HepG2 (cell line): ENCODE measurements around the gene ASCC2. TPM values are rescaled to one million over a fixed set of nuclear protein-coding genes. Genes with fewer than 3 reads are reported as not detected.

Source experiments
- ATAC-seq: fragments of 200-7000 bp; cut with Tn5 transposase; 3 replicates; pipeline ENCODE4 v1.9.1; 2020; ENCODE audit warnings: mild to moderate bottlenecking, moderate library complexity
- BruUV-seq: library from RNA; stranded (reverse); fragments of 400-500 nt; replicated peaks from 2 replicates; lab custom pipeline; 2021; lab: Mats Ljungman, UMichigan
- CTCF ChIA-PET: fragments of 300-600 bp; formaldehyde crosslinking; extraction: SDS; loops from one replicate; lab custom pipeline; 2021; ENCODE audit warnings: low total read pairs, inconsistent platforms, low intra/inter-chr PET ratio; lab: Yijun Ruan, JAX
- POLR2A ChIA-PET: fragments of 350-600 bp; sonication (Branson Sonifier 250); formaldehyde crosslinking; loops from one replicate; lab custom pipeline; 2020; ENCODE audit warnings: antibody characterized with exemption, inconsistent platforms; lab: Yijun Ruan, JAX
- DNase-seq: peaks from one replicate; pipeline ENCODE4 v3.0.0-alpha.2; 2015; ENCODE audit warnings: low spot score
- FAIRE-seq: peaks from 3 replicates; lab custom pipeline; 2011; peaks lifted over from hg19 to GRCh38; lab: Jason Lieb, UNC
- H2AFZ ChIP-seq: one replicate; pipeline ENCODE4 v1.6.1; 2011; ENCODE audit warnings: low read length, inconsistent platforms
- H3K27ac ChIP-seq: fragments of 300-600 bp; 3 replicates; pipeline ENCODE4 v1.8.0; 2011; ENCODE audit warnings: mixed run types, mild to moderate bottlenecking, mixed read lengths, low read length, inconsistent platforms; ENCODE audit not compliant: insufficient read depth; ENCODE audit errors: extremely low read length
- H3K27me3 ChIP-seq, 2 experiments: fragments of 200-600 bp in 1 of 2; 2 replicates in 1 of 2; 3 replicates in 1 of 2; pipeline versions ENCODE4 v1.6.0 to v1.8.0; 2011; ENCODE audit warnings: low read length in 2 of 2, mild to moderate bottlenecking in 2 of 2, moderate library complexity in 2 of 2, inconsistent platforms in 1 of 2; ENCODE audit not compliant: insufficient read depth in 2 of 2, control insufficient read depth in 1 of 2
- H3K36me3 ChIP-seq, 2 experiments: fragments of 200-600 bp in 1 of 2; replicated peaks in 1 of 2; 2 replicates in 1 of 2; 3 replicates in 1 of 2; pipeline versions ENCODE4 v1.5.1 to v1.8.0; 2011; ENCODE audit warnings: low read length in 2 of 2, inconsistent platforms in 1 of 2; ENCODE audit not compliant: insufficient read depth in 2 of 2, control insufficient read depth in 1 of 2
- H3K4me1 ChIP-seq: 2 replicates; pipeline ENCODE4 v1.5.1; 2012; ENCODE audit warnings: low read length, inconsistent platforms; ENCODE audit not compliant: insufficient read depth
- H3K4me2 ChIP-seq: 2 replicates; pipeline ENCODE4 v1.6.0; 2011; ENCODE audit warnings: low read depth, low read length, inconsistent platforms
- H3K4me3 ChIP-seq, 3 experiments: fragments of 200-600 bp in 1 of 3; sonication (generic), shearing (Covaris generic) in 1 of 3; replicated peaks in 1 of 3; 2 replicates each; pipeline ENCODE4 v1.5.1; 2011 to 2016; ENCODE audit warnings: low read length in 3 of 3, inconsistent platforms in 2 of 3, low read depth in 2 of 3, mild to moderate bottlenecking in 2 of 3, control low read depth in 1 of 3, mixed read lengths in 1 of 3; ENCODE audit not compliant: insufficient read depth in 1 of 3
- H3K79me2 ChIP-seq: one replicate; pipeline ENCODE4 v1.6.1; 2011; ENCODE audit warnings: low read length, inconsistent platforms; ENCODE audit not compliant: insufficient read depth
- H3K9ac ChIP-seq: 2 replicates; pipeline ENCODE4 v1.6.0; 2011; ENCODE audit warnings: mild to moderate bottlenecking, low read depth, low read length, inconsistent platforms; ENCODE audit not compliant: insufficient read depth
- H3K9me3 ChIP-seq: 2 replicates; pipeline ENCODE4 v1.5.1; 2012; ENCODE audit warnings: mild to moderate bottlenecking, low read length
- H4K20me1 ChIP-seq: 2 replicates; pipeline ENCODE4 v1.6.0; 2011; ENCODE audit warnings: inconsistent platforms, mild to moderate bottlenecking, low read length, moderate library complexity; ENCODE audit not compliant: insufficient read depth
- FOXA1 ChIP-seq, 2 experiments: fragments of 450-650 bp in 1 of 2; sonication (generic) in 1 of 2; formaldehyde crosslinking in 1 of 2; IDR thresholded peaks; 2 replicates each; pipeline versions ENCODE4 v1.4.0 to v1.6.1; 2016 to 2020; ENCODE audit warnings: missing genetic modification reagents in 1 of 2
- SNAPC2 ChIP-seq: sonication (generic); formaldehyde crosslinking; IDR thresholded peaks from 2 replicates; pipeline ENCODE4 v1.8.1; 2022; ENCODE audit warnings: mild to moderate bottlenecking, missing genetic modification reagents
- WGBS: methylation state at CpG from one replicate; pipeline ENCODE4 v1.1.6; 2017; ENCODE audit warnings: low lambda C conversion rate; 5-methylcytosine and 5-hydroxymethylcytosine counted together
- in situ Hi-C: cut with HindIII; loops from 2 replicates; pipeline ENCODE4 v1.10.0; 2017; ENCODE audit warnings: low pct_unique_long_range_greater_than_20kb; ENCODE audit not compliant: extremely low pct_ligation_motif_present
- intact Hi-C: fragments of 100-400 bp; cut with micrococcal nuclease; formaldehyde crosslinking; loops from one replicate; pipeline ENCODE4 v1.10.0; 2022; ENCODE audit not compliant: unreplicated experiment
- polyA plus RNA-seq, 8 experiments: library from polyadenylated mRNA; depleted of rRNA in 3 of 8; stranded (reverse) in 7 of 8; unstranded in 1 of 8; fragments of >200 nt; fragmentation: Illumina TruSeq in 4 of 8; extraction: Trizol in 4 of 8; gene quantifications; 2 replicates each; pipeline versions ENCODE4 v1.2.1 to v1.2.3, GENCODE V29; 2011 to 2016; ENCODE audit warnings: low read depth in 4 of 8, missing spikeins in 1 of 8, mixed read lengths in 1 of 8; ENCODE audit not compliant: insufficient read depth in 1 of 8
- total RNA-seq, 5 experiments: library from RNA; depleted of rRNA; stranded (reverse); fragments of >200 nt; fragmentation: Illumina TruSeq; extraction: Trizol; gene quantifications; 2 replicates each; pipeline ENCODE4 v1.2.3, GENCODE V29; 2016; ENCODE audit warnings: low read depth in 1 of 5
- TF ChIP-seq, protein P1 (sequence below): sonication (generic); formaldehyde crosslinking; IDR thresholded peaks from 2 replicates; pipeline ENCODE4 v1.5.1; 2020; ENCODE audit warnings: mild to moderate bottlenecking, missing genetic modification reagents, moderate library complexity
- TF ChIP-seq, protein P2 (sequence below): sonication (generic); formaldehyde crosslinking; IDR thresholded peaks from 2 replicates; pipeline ENCODE4 v1.4.0; 2020; ENCODE audit warnings: missing genetic modification reagents
- TF ChIP-seq, protein P3 (sequence below): sonication (generic); formaldehyde crosslinking; IDR thresholded peaks from 2 replicates; pipeline ENCODE4 v1.9.0; 2022; ENCODE audit warnings: missing genetic modification reagents, mild to moderate bottlenecking, borderline replicate concordance
- TF ChIP-seq, protein P4 (sequence below): sonication (generic); formaldehyde crosslinking; IDR thresholded peaks from 2 replicates; pipeline ENCODE4 v1.4.0; 2020; ENCODE audit warnings: mild to moderate bottlenecking, low read depth, missing genetic modification reagents

The ASCC2 gene
- total and polyA plus RNA-seq, 2 of the 13 experiments (the other 11 are each of a cell fraction or from before 2014, with no cell fraction given), result 26.2 to 26.3 TPM

DNA sequence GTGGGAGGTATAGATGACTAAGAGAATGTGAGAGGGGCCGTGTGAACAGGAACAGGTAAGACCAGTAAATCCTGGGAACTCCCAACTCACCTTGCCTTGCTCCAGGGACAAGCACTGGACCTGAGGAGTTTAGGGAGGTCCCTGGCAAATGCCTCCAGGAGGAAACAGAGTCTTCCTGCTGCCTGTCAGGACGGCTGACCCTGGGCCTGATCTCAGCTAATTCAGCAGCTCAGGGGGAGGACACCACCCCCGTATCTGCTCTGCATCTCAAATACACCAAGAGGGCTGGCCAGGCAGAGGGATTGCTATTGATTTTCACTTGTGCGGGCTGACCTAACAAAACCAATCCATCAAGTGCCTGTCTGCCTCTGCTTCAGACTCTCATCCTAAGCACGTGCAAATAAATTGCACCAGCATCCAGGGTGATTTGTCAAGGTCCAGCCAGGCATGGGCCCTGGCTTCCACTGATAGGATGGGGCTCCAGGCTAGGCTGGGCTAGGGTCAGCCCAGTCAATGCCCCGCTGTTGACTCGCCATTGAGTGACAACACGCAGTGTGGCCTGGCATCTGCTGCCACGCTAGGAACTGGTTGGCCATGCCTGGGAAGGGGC is 50.6 kb downstream of the ASCC2 start (continued):
- TF ChIP-seq, protein P1, sequence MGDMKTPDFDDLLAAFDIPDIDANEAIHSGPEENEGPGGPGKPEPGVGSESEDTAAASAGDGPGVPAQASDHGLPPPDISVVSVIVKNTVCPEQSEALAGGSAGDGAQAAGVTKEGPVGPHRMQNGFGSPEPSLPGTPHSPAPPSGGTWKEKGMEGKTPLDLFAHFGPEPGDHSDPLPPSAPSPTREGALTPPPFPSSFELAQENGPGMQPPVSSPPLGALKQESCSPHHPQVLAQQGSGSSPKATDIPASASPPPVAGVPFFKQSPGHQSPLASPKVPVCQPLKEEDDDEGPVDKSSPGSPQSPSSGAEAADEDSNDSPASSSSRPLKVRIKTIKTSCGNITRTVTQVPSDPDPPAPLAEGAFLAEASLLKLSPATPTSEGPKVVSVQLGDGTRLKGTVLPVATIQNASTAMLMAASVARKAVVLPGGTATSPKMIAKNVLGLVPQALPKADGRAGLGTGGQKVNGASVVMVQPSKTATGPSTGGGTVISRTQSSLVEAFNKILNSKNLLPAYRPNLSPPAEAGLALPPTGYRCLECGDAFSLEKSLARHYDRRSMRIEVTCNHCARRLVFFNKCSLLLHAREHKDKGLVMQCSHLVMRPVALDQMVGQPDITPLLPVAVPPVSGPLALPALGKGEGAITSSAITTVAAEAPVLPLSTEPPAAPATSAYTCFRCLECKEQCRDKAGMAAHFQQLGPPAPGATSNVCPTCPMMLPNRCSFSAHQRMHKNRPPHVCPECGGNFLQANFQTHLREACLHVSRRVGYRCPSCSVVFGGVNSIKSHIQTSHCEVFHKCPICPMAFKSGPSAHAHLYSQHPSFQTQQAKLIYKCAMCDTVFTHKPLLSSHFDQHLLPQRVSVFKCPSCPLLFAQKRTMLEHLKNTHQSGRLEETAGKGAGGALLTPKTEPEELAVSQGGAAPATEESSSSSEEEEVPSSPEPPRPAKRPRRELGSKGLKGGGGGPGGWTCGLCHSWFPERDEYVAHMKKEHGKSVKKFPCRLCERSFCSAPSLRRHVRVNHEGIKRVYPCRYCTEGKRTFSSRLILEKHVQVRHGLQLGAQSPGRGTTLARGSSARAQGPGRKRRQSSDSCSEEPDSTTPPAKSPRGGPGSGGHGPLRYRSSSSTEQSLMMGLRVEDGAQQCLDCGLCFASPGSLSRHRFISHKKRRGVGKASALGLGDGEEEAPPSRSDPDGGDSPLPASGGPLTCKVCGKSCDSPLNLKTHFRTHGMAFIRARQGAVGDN, result peak; percentile 46
- TF ChIP-seq SNAPC2 (CRISPR knock-in tag), result no peak

GRCh38 chr22:29786031-29786430 is 52.0 kb downstream of the ASCC2 start:
- H3K79me2 ChIP-seq, result no peaks in the 10 kb centered on the region
- ChIA-PET POLR2A (interaction anchor here (0.7 to 1.1 kb wide), 3 partner anchors 9 to 20 kb away, joined by 3 to 4 read pairs (median 4); partner anchors contain the start of gene ZMAT5), CTCF (no interaction called here)
- no peak for DNase-seq
- no peaks in the 10 kb centered on the region for H3K27me3 ChIP-seq
- H3K4me2 ChIP-seq, result no peak overlapping the region
- no peaks in the 10 kb centered on the region for H4K20me1 ChIP-seq
- H3K36me3 ChIP-seq, result peaks cover 18 to 32% of the 10 kb centered on the region in 2 experiments
- BruUV-seq, result no TSS peak
- H3K4me3 ChIP-seq, result no peak overlapping the region
- intact Hi-C loops (no loop called here), in situ Hi-C loops (no loop called here)
- no peak overlapping the region for H3K9ac ChIP-seq
- H2AFZ ChIP-seq, result no peak overlapping the region
- peaks cover 69% of the 10 kb centered on the region for H3K4me1 ChIP-seq
- H3K27ac ChIP-seq, result no peak overlapping the region
- WGBS, result 23% methylated on average over 5 of the region's 5 CpGs
- no peak for FAIRE-seq
- ATAC-seq, result no peak
- no peaks in the 10 kb centered on the region for H3K9me3 ChIP-seq
- TF ChIP-seq, protein P2, sequence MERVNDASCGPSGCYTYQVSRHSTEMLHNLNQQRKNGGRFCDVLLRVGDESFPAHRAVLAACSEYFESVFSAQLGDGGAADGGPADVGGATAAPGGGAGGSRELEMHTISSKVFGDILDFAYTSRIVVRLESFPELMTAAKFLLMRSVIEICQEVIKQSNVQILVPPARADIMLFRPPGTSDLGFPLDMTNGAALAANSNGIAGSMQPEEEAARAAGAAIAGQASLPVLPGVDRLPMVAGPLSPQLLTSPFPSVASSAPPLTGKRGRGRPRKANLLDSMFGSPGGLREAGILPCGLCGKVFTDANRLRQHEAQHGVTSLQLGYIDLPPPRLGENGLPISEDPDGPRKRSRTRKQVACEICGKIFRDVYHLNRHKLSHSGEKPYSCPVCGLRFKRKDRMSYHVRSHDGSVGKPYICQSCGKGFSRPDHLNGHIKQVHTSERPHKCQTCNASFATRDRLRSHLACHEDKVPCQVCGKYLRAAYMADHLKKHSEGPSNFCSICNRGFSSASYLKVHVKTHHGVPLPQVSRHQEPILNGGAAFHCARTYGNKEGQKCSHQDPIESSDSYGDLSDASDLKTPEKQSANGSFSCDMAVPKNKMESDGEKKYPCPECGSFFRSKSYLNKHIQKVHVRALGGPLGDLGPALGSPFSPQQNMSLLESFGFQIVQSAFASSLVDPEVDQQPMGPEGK (CRISPR knock-in tag), result peak; percentile 69; the same call in 1 of the 2 replicates
- TF ChIP-seq, protein P3, sequence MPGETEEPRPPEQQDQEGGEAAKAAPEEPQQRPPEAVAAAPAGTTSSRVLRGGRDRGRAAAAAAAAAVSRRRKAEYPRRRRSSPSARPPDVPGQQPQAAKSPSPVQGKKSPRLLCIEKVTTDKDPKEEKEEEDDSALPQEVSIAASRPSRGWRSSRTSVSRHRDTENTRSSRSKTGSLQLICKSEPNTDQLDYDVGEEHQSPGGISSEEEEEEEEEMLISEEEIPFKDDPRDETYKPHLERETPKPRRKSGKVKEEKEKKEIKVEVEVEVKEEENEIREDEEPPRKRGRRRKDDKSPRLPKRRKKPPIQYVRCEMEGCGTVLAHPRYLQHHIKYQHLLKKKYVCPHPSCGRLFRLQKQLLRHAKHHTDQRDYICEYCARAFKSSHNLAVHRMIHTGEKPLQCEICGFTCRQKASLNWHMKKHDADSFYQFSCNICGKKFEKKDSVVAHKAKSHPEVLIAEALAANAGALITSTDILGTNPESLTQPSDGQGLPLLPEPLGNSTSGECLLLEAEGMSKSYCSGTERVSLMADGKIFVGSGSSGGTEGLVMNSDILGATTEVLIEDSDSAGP (CRISPR knock-in tag), result peak; percentile 79
- TF ChIP-seq, protein P4, sequence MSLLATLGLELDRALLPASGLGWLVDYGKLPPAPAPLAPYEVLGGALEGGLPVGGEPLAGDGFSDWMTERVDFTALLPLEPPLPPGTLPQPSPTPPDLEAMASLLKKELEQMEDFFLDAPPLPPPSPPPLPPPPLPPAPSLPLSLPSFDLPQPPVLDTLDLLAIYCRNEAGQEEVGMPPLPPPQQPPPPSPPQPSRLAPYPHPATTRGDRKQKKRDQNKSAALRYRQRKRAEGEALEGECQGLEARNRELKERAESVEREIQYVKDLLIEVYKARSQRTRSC (CRISPR knock-in tag), result no peak
- no peak for TF ChIP-seq FOXA1 (IDR thresholded peaks at IDR 0.05)
- peak; percentile 42; the same call in 1 of the 2 replicates for TF ChIP-seq FOXA1 (CRISPR knock-in tag; IDR thresholded peaks at IDR 0.05)
